HepG2 (cell line): ENCODE data around the gene FAM229A. TPM values are rescaled to one million over a fixed set of nuclear protein-coding genes. Genes with fewer than 3 reads are reported as not detected.

Experiments
- ARNT ChIP-seq: fragments of 450-650 bp; IDR thresholded peaks from 2 replicates; pipeline ENCODE4 v1.6.1; 2017
- ELF3 ChIP-seq: IDR thresholded peaks from 2 replicates; pipeline ENCODE4 v1.6.1; 2016; ENCODE audit warnings: missing genetic modification reagents, missing compliant biosample characterization
- HIVEP1 ChIP-seq: sonication (generic); formaldehyde crosslinking; IDR thresholded peaks from 2 replicates; pipeline ENCODE4 v1.4.0; 2020; ENCODE audit warnings: mild to moderate bottlenecking, missing genetic modification reagents
- HOXA5 ChIP-seq: sonication (generic); formaldehyde crosslinking; IDR thresholded peaks from 2 replicates; pipeline ENCODE4 v1.4.0; 2020; ENCODE audit warnings: missing genetic modification reagents
- NCOR1 ChIP-seq: fragments of 200-600 bp; sonication (generic); IDR thresholded peaks from 2 replicates; pipeline ENCODE4 v1.7.0; 2017; ENCODE audit warnings: antibody characterized with exemption, low read length, borderline replicate concordance
- NR1H2 ChIP-seq: sonication (generic); formaldehyde crosslinking; IDR thresholded peaks from 2 replicates; pipeline ENCODE4 v1.8.1; 2022; ENCODE audit warnings: low read depth, missing genetic modification reagents, borderline replicate concordance
- PRPF4 ChIP-seq: fragments of 200-400 bp; formaldehyde crosslinking; IDR thresholded peaks from 2 replicates; pipeline ENCODE4 v1.6.1; 2016; ENCODE audit warnings: low read length, low read depth; ENCODE audit not compliant: poor library complexity, severe bottlenecking
- YEATS2 ChIP-seq: sonication (generic); formaldehyde crosslinking; IDR thresholded peaks from 2 replicates; pipeline ENCODE4 v1.4.0; 2020; ENCODE audit warnings: missing genetic modification reagents, borderline replicate concordance
- ZNF878 ChIP-seq: sonication (generic); formaldehyde crosslinking; IDR thresholded peaks from 2 replicates; pipeline ENCODE4 v1.8.1; 2023; ENCODE audit warnings: mild to moderate bottlenecking, missing genetic modification reagents, moderate library complexity
- polyA plus RNA-seq, 8 experiments: library from polyadenylated mRNA; depleted of rRNA in 3 of 8; stranded (reverse) in 7 of 8; unstranded in 1 of 8; fragments of >200 nt; fragmentation: Illumina TruSeq in 4 of 8; extraction: Trizol in 4 of 8; gene quantifications; 2 replicates each; pipeline versions ENCODE4 v1.2.1 to v1.2.3, GENCODE V29; 2011 to 2016; ENCODE audit warnings: low read depth in 4 of 8, missing spikeins in 1 of 8, mixed read lengths in 1 of 8; ENCODE audit not compliant: insufficient read depth in 1 of 8
- total RNA-seq, 5 experiments: library from RNA; depleted of rRNA; stranded (reverse); fragments of >200 nt; fragmentation: Illumina TruSeq; extraction: Trizol; gene quantifications; 2 replicates each; pipeline ENCODE4 v1.2.3, GENCODE V29; 2016; ENCODE audit warnings: low read depth in 1 of 5
- TF ChIP-seq, protein P1 (sequence below): sonication (generic); formaldehyde crosslinking; IDR thresholded peaks from 2 replicates; pipeline ENCODE4 v1.9.0; 2021; ENCODE audit warnings: mild to moderate bottlenecking, missing genetic modification reagents
- TF ChIP-seq, protein P2 (sequence below): IDR thresholded peaks from 2 replicates; pipeline ENCODE4 v1.6.1; 2016
- TF ChIP-seq, protein P3 (sequence below): sonication (generic); formaldehyde crosslinking; IDR thresholded peaks from 2 replicates; pipeline ENCODE4 v1.4.0; 2020; ENCODE audit warnings: missing genetic modification reagents
- TF ChIP-seq, protein P4 (sequence below): sonication (generic); formaldehyde crosslinking; conservative IDR thresholded peaks from 2 replicates; pipeline ENCODE4 v1.8.0; 2022; ENCODE audit warnings: missing genetic modification reagents
- TF ChIP-seq, protein P5 (sequence below): sonication (generic); formaldehyde crosslinking; IDR thresholded peaks from 2 replicates; pipeline ENCODE4 v1.4.0; 2020; ENCODE audit warnings: missing genetic modification reagents

FAM229A gene
- total and polyA plus RNA-seq, 2 of the 13 experiments (the other 11 are each of a cell fraction or from before 2014, with no cell fraction given): 3.2 to 17.6 TPM

DNA sequence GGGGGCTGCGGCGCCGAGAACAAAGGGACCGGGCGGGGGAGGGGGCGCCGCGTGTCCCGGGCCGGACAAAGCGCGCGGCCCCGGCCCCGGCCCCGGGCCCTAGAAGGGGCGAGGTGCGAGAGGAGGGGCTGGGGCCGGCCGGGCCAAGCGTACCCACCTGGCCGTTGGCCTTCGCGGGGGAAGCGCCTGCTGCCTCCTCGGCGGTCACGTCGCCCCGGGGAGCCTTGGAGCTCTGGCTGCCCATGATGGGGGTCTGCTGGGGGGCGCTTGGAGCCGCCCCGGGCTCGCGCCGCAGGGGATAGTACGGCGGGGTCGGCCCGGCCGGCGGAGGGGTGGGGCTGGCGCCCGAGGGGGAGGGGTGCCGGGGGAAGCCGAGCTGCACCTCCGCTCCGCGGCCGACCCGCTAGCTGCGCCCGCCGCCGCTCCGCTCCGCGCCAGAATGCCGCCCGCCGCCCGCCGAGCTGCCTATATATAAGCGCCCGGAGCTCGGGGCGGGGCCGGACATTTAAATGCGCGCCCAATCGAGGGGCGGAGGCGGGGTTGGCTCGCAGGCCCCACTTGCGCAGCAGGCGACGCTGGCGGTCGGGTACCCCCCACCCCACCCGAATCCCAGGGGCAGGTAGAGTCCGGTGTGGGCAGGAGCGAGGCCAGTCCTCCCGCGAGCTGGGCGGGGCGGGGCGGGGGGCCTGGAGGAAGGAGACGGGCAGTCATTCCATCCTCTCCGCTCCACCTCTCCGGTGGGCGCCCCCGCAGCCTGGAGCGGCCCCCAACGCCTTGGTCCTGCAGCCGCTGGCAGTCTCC is 26.3 kb downstream of the FAM229A start, which contains the start of gene MARCKSL1 (continued):
- TF ChIP-seq, protein P1, sequence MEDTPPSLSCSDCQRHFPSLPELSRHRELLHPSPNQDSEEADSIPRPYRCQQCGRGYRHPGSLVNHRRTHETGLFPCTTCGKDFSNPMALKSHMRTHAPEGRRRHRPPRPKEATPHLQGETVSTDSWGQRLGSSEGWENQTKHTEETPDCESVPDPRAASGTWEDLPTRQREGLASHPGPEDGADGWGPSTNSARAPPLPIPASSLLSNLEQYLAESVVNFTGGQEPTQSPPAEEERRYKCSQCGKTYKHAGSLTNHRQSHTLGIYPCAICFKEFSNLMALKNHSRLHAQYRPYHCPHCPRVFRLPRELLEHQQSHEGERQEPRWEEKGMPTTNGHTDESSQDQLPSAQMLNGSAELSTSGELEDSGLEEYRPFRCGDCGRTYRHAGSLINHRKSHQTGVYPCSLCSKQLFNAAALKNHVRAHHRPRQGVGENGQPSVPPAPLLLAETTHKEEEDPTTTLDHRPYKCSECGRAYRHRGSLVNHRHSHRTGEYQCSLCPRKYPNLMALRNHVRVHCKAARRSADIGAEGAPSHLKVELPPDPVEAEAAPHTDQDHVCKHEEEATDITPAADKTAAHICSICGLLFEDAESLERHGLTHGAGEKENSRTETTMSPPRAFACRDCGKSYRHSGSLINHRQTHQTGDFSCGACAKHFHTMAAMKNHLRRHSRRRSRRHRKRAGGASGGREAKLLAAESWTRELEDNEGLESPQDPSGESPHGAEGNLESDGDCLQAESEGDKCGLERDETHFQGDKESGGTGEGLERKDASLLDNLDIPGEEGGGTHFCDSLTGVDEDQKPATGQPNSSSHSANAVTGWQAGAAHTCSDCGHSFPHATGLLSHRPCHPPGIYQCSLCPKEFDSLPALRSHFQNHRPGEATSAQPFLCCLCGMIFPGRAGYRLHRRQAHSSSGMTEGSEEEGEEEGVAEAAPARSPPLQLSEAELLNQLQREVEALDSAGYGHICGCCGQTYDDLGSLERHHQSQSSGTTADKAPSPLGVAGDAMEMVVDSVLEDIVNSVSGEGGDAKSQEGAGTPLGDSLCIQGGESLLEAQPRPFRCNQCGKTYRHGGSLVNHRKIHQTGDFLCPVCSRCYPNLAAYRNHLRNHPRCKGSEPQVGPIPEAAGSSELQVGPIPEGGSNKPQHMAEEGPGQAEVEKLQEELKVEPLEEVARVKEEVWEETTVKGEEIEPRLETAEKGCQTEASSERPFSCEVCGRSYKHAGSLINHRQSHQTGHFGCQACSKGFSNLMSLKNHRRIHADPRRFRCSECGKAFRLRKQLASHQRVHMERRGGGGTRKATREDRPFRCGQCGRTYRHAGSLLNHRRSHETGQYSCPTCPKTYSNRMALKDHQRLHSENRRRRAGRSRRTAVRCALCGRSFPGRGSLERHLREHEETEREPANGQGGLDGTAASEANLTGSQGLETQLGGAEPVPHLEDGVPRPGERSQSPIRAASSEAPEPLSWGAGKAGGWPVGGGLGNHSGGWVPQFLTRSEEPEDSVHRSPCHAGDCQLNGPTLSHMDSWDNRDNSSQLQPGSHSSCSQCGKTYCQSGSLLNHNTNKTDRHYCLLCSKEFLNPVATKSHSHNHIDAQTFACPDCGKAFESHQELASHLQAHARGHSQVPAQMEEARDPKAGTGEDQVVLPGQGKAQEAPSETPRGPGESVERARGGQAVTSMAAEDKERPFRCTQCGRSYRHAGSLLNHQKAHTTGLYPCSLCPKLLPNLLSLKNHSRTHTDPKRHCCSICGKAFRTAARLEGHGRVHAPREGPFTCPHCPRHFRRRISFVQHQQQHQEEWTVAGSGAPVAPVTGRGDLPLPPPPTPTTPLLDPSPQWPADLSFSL: no peak
- TF ChIP-seq NCOR1 (no peak), NR1H2 (no peak), ARNT (no peak), HIVEP1 (CRISPR knock-in tag) (no peak), HOXA5 (CRISPR knock-in tag) (peak; percentile 78), ZNF878 (CRISPR knock-in tag) (peak; percentile 56; the same call in 1 of the 2 replicates), PRPF4 (no peak), YEATS2 (no peak), ELF3 (peak; percentile 62)
- TF ChIP-seq, protein P2, sequence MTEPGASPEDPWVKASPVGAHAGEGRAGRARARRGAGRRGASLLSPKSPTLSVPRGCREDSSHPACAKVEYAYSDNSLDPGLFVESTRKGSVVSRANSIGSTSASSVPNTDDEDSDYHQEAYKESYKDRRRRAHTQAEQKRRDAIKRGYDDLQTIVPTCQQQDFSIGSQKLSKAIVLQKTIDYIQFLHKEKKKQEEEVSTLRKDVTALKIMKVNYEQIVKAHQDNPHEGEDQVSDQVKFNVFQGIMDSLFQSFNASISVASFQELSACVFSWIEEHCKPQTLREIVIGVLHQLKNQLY: no peak
- TF ChIP-seq, protein P3, sequence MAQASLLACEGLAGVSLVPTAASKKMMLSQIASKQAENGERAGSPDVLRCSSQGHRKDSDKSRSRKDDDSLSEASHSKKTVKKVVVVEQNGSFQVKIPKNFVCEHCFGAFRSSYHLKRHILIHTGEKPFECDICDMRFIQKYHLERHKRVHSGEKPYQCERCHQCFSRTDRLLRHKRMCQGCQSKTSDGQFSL (CRISPR knock-in tag): 0 out of 2 replicates have a peak, but pooled peaks have one; percentile 43
- TF ChIP-seq, protein P4, sequence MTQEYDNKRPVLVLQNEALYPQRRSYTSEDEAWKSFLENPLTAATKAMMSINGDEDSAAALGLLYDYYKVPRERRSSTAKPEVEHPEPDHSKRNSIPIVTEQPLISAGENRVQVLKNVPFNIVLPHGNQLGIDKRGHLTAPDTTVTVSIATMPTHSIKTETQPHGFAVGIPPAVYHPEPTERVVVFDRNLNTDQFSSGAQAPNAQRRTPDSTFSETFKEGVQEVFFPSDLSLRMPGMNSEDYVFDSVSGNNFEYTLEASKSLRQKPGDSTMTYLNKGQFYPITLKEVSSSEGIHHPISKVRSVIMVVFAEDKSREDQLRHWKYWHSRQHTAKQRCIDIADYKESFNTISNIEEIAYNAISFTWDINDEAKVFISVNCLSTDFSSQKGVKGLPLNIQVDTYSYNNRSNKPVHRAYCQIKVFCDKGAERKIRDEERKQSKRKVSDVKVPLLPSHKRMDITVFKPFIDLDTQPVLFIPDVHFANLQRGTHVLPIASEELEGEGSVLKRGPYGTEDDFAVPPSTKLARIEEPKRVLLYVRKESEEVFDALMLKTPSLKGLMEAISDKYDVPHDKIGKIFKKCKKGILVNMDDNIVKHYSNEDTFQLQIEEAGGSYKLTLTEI (CRISPR knock-in tag): no peak
- TF ChIP-seq, protein P5, sequence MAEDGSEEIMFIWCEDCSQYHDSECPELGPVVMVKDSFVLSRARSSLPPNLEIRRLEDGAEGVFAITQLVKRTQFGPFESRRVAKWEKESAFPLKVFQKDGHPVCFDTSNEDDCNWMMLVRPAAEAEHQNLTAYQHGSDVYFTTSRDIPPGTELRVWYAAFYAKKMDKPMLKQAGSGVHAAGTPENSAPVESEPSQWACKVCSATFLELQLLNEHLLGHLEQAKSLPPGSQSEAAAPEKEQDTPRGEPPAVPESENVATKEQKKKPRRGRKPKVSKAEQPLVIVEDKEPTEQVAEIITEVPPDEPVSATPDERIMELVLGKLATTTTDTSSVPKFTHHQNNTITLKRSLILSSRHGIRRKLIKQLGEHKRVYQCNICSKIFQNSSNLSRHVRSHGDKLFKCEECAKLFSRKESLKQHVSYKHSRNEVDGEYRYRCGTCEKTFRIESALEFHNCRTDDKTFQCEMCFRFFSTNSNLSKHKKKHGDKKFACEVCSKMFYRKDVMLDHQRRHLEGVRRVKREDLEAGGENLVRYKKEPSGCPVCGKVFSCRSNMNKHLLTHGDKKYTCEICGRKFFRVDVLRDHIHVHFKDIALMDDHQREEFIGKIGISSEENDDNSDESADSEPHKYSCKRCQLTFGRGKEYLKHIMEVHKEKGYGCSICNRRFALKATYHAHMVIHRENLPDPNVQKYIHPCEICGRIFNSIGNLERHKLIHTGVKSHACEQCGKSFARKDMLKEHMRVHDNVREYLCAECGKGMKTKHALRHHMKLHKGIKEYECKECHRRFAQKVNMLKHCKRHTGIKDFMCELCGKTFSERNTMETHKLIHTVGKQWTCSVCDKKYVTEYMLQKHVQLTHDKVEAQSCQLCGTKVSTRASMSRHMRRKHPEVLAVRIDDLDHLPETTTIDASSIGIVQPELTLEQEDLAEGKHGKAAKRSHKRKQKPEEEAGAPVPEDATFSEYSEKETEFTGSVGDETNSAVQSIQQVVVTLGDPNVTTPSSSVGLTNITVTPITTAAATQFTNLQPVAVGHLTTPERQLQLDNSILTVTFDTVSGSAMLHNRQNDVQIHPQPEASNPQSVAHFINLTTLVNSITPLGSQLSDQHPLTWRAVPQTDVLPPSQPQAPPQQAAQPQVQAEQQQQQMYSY (CRISPR knock-in tag): no peak
